ENCODE results near the gene DYNLL1.

DNA sequence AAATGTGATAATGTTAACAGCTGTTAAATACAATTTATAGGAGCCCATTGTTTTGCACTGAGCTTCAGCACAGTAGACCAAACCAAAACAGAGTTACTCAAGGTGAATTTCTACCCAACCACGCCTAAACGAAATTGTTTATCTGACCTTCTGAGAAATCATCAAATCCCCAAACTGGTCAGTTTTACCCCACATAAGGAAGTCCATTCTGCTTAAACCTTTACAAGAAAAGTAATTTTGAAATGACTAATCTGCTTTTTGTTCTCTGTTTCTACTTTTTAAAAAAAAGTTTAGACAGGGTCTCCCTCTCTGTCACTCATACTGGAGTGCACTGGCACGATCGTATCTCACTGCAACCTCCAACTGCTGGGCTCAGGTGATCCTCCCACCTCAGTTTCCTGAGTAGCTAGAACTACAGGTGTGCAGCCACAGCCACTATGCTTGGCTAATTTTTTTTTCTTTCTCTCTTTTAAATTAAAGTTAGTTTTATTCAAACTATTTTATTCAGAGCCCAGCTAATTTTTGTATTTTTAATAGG lies 36.9 kb downstream of the DYNLL1 start:
- TF ChIP-seq RNF2 (IDR thresholded peaks at IDR 0.05; ENCODE audit: borderline replicate concordance, low read depth): no peak
- TF ChIP-seq MYC (IDR thresholded peaks at IDR 0.05; ENCODE audit: borderline replicate concordance, low read length): no peak
- TF ChIP-seq RARB (CRISPR knock-in tag; IDR thresholded peaks at IDR 0.05): no peak
- no peak for TF ChIP-seq EP300 (IDR thresholded peaks at IDR 0.05)
- TF ChIP-seq, protein P1, sequence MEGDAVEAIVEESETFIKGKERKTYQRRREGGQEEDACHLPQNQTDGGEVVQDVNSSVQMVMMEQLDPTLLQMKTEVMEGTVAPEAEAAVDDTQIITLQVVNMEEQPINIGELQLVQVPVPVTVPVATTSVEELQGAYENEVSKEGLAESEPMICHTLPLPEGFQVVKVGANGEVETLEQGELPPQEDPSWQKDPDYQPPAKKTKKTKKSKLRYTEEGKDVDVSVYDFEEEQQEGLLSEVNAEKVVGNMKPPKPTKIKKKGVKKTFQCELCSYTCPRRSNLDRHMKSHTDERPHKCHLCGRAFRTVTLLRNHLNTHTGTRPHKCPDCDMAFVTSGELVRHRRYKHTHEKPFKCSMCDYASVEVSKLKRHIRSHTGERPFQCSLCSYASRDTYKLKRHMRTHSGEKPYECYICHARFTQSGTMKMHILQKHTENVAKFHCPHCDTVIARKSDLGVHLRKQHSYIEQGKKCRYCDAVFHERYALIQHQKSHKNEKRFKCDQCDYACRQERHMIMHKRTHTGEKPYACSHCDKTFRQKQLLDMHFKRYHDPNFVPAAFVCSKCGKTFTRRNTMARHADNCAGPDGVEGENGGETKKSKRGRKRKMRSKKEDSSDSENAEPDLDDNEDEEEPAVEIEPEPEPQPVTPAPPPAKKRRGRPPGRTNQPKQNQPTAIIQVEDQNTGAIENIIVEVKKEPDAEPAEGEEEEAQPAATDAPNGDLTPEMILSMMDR (IDR thresholded peaks at IDR 0.05): no peak
- TF ChIP-seq RCOR1 (IDR thresholded peaks at IDR 0.05; ENCODE audit: low read depth, low read length): no peak
- no peak for TF ChIP-seq SREBF2 (IDR thresholded peaks at IDR 0.05)
- no peak for TF ChIP-seq POLR2A (IDR thresholded peaks at IDR 0.05; ENCODE audit: low read length)
- TF ChIP-seq RAD21 (conservative IDR thresholded peaks at IDR 0.05 in 1 of 2, IDR thresholded peaks at IDR 0.05 in 1 of 2): no peak

Measured in A549 (cell line).